SK-N-SH treated with all-trans-retinoic acid at 6 μM for 48 hours (cell line): Measurements from ENCODE around the gene TMEM208.

ENCODE experiments used
- ARNTL ChIP-seq: fragments of 450-650 bp; formaldehyde crosslinking; IDR thresholded peaks from 2 replicates; pipeline ENCODE4 v1.5.0; 2020; ENCODE audit warnings: low read depth, mild to moderate bottlenecking, moderate library complexity, borderline replicate concordance
- CREB5 ChIP-seq: fragments of 250-450 bp; sonication (Bioruptor Pico); IDR thresholded peaks from 2 replicates; pipeline ENCODE4 v1.5.1; 2020; ENCODE audit warnings: low read depth, mild to moderate bottlenecking, moderate library complexity
- CSDC2 ChIP-seq: fragments of 250-450 bp; sonication (Bioruptor Pico); IDR thresholded peaks from 2 replicates; pipeline ENCODE4 v1.5.0; 2020; ENCODE audit warnings: mild to moderate bottlenecking, moderate library complexity
- RARB ChIP-seq: fragments of 250-450 bp; sonication (Bioruptor Pico); IDR thresholded peaks from 2 replicates; pipeline ENCODE4 v1.8.0; 2021; ENCODE audit warnings: mild to moderate bottlenecking, moderate library complexity
- SNAI2 ChIP-seq: fragments of 250-450 bp; sonication (Bioruptor Pico); IDR thresholded peaks from 2 replicates; pipeline ENCODE4 v1.5.0; 2020; ENCODE audit warnings: mild to moderate bottlenecking, moderate library complexity
- TCF4 ChIP-seq: fragments of 250-450 bp; sonication (Bioruptor Pico); IDR thresholded peaks from 2 replicates; pipeline ENCODE4 v1.8.0; 2021; ENCODE audit warnings: mild to moderate bottlenecking, moderate library complexity, borderline replicate concordance
- ZC3H10 ChIP-seq: fragments of 250-450 bp; sonication (Bioruptor Pico); IDR thresholded peaks from 2 replicates; pipeline ENCODE4 v1.5.1; 2021; ENCODE audit warnings: mild to moderate bottlenecking, moderate library complexity
- ZFP3 ChIP-seq: fragments of 250-450 bp; sonication (Bioruptor Pico); IDR thresholded peaks from 2 replicates; pipeline ENCODE4 v1.5.0; 2020; ENCODE audit warnings: mild to moderate bottlenecking, moderate library complexity
- ZFP30 ChIP-seq: fragments of 450-650 bp; formaldehyde crosslinking; IDR thresholded peaks from 2 replicates; pipeline ENCODE4 v1.5.0; 2022; ENCODE audit warnings: mild to moderate bottlenecking, moderate library complexity
- ZNF565 ChIP-seq: fragments of 450-650 bp; formaldehyde crosslinking; conservative IDR thresholded peaks from 2 replicates; pipeline ENCODE4 v1.5.0; 2020; ENCODE audit warnings: low read depth, mild to moderate bottlenecking, moderate library complexity
- TF ChIP-seq, protein P1 (sequence below): fragments of 250-450 bp; sonication (Bioruptor Pico); IDR thresholded peaks from 2 replicates; pipeline ENCODE4 v1.8.0; 2020; ENCODE audit warnings: mild to moderate bottlenecking, moderate library complexity, borderline replicate concordance
- TF ChIP-seq, protein P2 (sequence below): fragments of 250-450 bp; sonication (Bioruptor Pico); IDR thresholded peaks from 2 replicates; pipeline ENCODE4 v1.8.0; 2021; ENCODE audit warnings: low read depth, mild to moderate bottlenecking, moderate library complexity, borderline replicate concordance

- TF ChIP-seq, protein P1, sequence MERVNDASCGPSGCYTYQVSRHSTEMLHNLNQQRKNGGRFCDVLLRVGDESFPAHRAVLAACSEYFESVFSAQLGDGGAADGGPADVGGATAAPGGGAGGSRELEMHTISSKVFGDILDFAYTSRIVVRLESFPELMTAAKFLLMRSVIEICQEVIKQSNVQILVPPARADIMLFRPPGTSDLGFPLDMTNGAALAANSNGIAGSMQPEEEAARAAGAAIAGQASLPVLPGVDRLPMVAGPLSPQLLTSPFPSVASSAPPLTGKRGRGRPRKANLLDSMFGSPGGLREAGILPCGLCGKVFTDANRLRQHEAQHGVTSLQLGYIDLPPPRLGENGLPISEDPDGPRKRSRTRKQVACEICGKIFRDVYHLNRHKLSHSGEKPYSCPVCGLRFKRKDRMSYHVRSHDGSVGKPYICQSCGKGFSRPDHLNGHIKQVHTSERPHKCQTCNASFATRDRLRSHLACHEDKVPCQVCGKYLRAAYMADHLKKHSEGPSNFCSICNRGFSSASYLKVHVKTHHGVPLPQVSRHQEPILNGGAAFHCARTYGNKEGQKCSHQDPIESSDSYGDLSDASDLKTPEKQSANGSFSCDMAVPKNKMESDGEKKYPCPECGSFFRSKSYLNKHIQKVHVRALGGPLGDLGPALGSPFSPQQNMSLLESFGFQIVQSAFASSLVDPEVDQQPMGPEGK = no peak
- no peak for TF ChIP-seq RARB (CRISPR knock-in tag)
- TF ChIP-seq ZFP3 (CRISPR knock-in tag) = no peak
- no peak for TF ChIP-seq TCF4 (CRISPR knock-in tag)
- no peak for TF ChIP-seq ZFP30 (CRISPR knock-in tag)
- TF ChIP-seq CSDC2 (CRISPR knock-in tag) = no peak
- no peak for TF ChIP-seq CREB5
- no peak for TF ChIP-seq SNAI2 (CRISPR knock-in tag)
- no peak for TF ChIP-seq ZNF565 (CRISPR knock-in tag)
- TF ChIP-seq, protein P2, sequence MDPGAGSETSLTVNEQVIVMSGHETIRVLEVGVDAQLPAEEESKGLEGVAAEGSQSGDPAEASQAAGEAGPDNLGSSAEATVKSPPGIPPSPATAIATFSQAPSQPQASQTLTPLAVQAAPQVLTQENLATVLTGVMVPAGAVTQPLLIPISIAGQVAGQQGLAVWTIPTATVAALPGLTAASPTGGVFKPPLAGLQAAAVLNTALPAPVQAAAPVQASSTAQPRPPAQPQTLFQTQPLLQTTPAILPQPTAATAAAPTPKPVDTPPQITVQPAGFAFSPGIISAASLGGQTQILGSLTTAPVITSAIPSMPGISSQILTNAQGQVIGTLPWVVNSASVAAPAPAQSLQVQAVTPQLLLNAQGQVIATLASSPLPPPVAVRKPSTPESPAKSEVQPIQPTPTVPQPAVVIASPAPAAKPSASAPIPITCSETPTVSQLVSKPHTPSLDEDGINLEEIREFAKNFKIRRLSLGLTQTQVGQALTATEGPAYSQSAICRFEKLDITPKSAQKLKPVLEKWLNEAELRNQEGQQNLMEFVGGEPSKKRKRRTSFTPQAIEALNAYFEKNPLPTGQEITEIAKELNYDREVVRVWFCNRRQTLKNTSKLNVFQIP (CRISPR knock-in tag) = no peak
- no peak for TF ChIP-seq ZC3H10 (CRISPR knock-in tag)
- TF ChIP-seq ARNTL = no peak
Observed at GRCh38 chr16:67192781-67193361, 34.1 kb upstream of the TMEM208 start.
